HFFc6 (cell line): ENCODE results near the gene ANGPT4. TPM values are rescaled to one million over a fixed set of nuclear protein-coding genes. Genes with fewer than 3 reads are reported as not detected.
A peak's percentile ranks its signal among the peaks of the same experiment; 100 is the strongest.

ENCODE experiments used
- DNase-seq: peaks from one replicate; pipeline ENCODE4 v3.0.0-alpha.2; 2018
- H3K27ac Mint-ChIP-seq: 2 replicates; pipeline ENCODE4 v1.8.0; 2020; ENCODE audit warnings: mild to moderate bottlenecking, mixed read lengths
- H3K27me3 Mint-ChIP-seq: 2 replicates; pipeline ENCODE4 v1.8.0; 2021; ENCODE audit warnings: mild to moderate bottlenecking, moderate library complexity, mixed read lengths; ENCODE audit not compliant: insufficient read depth
- H3K36me3 Mint-ChIP-seq: 2 replicates; pipeline ENCODE4 v1.8.0; 2021; ENCODE audit warnings: low read depth, mixed read lengths
- H3K4me1 Mint-ChIP-seq: 2 replicates; pipeline ENCODE4 v1.8.0; 2020; ENCODE audit warnings: low read depth, mixed read lengths
- H3K4me3 Mint-ChIP-seq: 2 replicates; pipeline ENCODE4 v1.8.0; 2020; ENCODE audit warnings: mild to moderate bottlenecking, moderate library complexity, mixed read lengths
- H3K9me3 Mint-ChIP-seq: 2 replicates; pipeline ENCODE4 v1.8.0; 2020; ENCODE audit warnings: mild to moderate bottlenecking, mixed read lengths
- CTCF ChIP-seq: fragments of 200-600 bp; sonication (generic); IDR thresholded peaks from 2 replicates; pipeline ENCODE4 v1.5.0; 2021; ENCODE audit warnings: antibody characterized with exemption, mild to moderate bottlenecking
- total RNA-seq, 6 experiments: library from RNA; stranded (reverse); fragmentation: NEBNext Ultra II Directional; extraction: Animal tissue kit (Norgen Biotek cat#: 25700); gene quantifications; 2 replicates in 1 of 6; 3 replicates in 5 of 6; pipeline ENCODE4 v1.2.3, GENCODE V29; 2021

Gene ANGPT4
- total RNA-seq, 6 experiments from 2014 or later, result not detected

- no peak for TF ChIP-seq CTCF
These were observed 34.9 kb downstream of the ANGPT4 start for GRCh38 chr20:881051-881782.

GRCh38 chr20:879626-880025 is 36.5 kb downstream of the ANGPT4 start:
- Mint-ChIP-seq H3K4me3 (no peak overlapping the region), H3K9me3 (no peaks in the 10 kb centered on the region), H3K4me1 (peaks cover 12% of the 10 kb centered on the region), H3K27me3 (peaks cover 11% of the 10 kb centered on the region), H3K27ac (no peak overlapping the region), H3K36me3 (no peaks in the 10 kb centered on the region)
- TF ChIP-seq CTCF, result no peak
- DNase-seq, result no peak

More at GRCh38 chr20:881051-881782, 34.9 kb downstream of the ANGPT4 start:
- H3K27me3 Mint-ChIP-seq, result peaks cover 17% of the 10 kb centered on the region
- H3K4me3 Mint-ChIP-seq, result peak overlapping the region; percentile 17; the same call in 1 of the 2 replicates
- H3K36me3 Mint-ChIP-seq, result no peaks in the 10 kb centered on the region
- H3K9me3 Mint-ChIP-seq, result no peaks in the 10 kb centered on the region
- peak; percentile 16 for DNase-seq
- peak overlapping the region; percentile 48 for H3K27ac Mint-ChIP-seq
- H3K4me1 Mint-ChIP-seq, result peaks cover 12% of the 10 kb centered on the region

GRCh38 chr20:878511-879307 is 37.4 kb downstream of the ANGPT4 start:
- TF ChIP-seq CTCF, result no peak
- Mint-ChIP-seq H3K27me3 (peaks cover 11% of the 10 kb centered on the region), H3K4me3 (no peak overlapping the region), H3K27ac (no peak overlapping the region), H3K9me3 (no peaks in the 10 kb centered on the region), H3K36me3 (no peaks in the 10 kb centered on the region), H3K4me1 (peaks cover 12% of the 10 kb centered on the region)
- no peak for DNase-seq

GRCh38 chr20:877814-878213 is 38.3 kb downstream of the ANGPT4 start:
- Mint-ChIP-seq H3K4me1 (peaks cover 12% of the 10 kb centered on the region), H3K27me3 (peaks cover 13% of the 10 kb centered on the region), H3K4me3 (no peak overlapping the region), H3K27ac (no peak overlapping the region), H3K9me3 (no peaks in the 10 kb centered on the region), H3K36me3 (no peaks in the 10 kb centered on the region)
- DNase-seq, result no peak
- no peak for TF ChIP-seq CTCF

- H3K27ac Mint-ChIP-seq, result no peak overlapping the region
- peaks cover 20% of the 10 kb centered on the region for H3K27me3 Mint-ChIP-seq
- H3K9me3 Mint-ChIP-seq, result no peaks in the 10 kb centered on the region
- TF ChIP-seq CTCF, result no peak
- no peaks in the 10 kb centered on the region for H3K36me3 Mint-ChIP-seq
- no peaks in the 10 kb centered on the region for H3K4me1 Mint-ChIP-seq
- DNase-seq, result no peak
- H3K4me3 Mint-ChIP-seq, result no peak overlapping the region
These were observed 41.0 kb downstream of the ANGPT4 start for GRCh38 chr20:875115-875514.
